GM19438 (cell line): ENCODE data around the gene ALDH1L1.

Experiments used
- ATAC-seq: cut with Tn5 transposase; IDR thresholded peaks from one replicate; pipeline ENCODE4 v1.9.1; 2021; ENCODE audit warnings: low read depth; ENCODE audit not compliant: unreplicated experiment

ALDH1L1 gene

DNA sequence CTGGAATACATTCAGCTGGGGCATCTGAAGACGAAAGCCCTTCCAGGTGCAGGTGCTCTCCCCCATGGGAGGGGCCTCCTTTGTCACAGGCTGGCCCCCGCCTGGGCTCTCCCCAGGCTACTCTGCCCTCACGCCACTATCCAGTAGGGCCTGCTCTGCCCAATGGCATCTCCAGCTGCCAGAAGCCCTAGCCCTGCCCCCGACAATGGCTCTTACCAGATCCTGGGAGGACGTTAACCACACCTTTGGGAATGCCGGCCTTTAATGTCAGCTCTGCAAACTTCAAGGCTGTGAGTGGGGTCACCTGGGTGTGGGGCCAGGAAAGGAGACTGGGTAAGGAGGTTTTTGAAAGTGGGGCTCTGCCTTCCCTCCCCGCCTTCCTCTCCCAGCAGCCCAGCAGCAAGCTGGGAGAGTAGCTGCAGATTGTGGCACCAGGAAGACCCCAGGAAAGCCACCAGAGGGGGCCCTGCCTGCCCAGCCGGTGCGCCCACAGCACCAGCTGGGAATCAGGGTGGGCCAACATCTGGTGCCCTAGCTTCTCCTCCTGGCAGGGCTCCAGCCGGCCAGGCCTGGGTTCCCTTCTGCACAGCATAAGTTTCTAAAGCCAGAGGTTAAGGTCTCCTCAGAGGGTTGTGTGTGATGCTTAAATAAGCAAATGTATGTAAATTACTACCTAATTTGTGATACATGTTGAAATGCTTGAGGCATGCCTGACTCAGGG is 56.1 kb downstream of the ALDH1L1 start:
- ATAC-seq: no peak

DNA sequence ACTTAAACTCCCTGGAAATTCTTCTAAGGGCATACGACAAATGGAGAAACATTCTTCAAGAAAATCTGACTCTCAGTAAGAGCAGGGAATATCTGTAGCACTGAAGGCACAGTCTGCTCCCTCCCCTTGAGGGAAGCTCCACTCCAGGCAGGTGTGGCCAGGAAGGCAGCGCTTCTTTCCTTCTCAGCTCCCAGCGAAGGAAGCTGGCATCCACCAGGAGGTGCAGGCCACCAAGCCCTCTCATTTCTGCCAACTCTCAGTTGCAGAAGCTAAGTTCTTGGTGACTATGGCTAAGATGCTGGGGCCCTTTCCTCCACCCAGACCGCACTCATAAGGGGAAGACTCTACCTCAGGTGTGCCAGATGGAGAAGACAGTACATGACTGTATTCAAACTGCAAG is 58.8 kb downstream of the ALDH1L1 start:
- ATAC-seq: no peak

DNA sequence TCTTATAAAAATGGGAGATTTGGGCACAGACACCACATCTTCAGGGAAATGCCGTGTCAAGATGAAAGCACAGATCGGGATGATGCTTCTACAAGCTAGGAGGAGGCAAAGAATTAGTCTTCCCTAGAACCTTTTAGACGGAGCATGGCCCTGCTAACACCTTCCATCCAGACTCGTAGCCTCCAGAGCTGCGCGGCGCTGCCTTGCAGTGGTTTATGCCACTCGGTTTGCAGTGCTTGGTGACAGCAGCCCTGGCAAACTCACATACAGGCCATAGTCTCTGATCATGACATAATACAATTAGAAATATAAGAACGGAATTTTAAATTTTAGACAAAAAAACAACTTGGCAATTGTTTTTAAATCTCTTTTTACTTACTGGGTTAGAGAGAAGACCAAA is 59.3 kb downstream of the ALDH1L1 start:
- ATAC-seq: no peak

DNA sequence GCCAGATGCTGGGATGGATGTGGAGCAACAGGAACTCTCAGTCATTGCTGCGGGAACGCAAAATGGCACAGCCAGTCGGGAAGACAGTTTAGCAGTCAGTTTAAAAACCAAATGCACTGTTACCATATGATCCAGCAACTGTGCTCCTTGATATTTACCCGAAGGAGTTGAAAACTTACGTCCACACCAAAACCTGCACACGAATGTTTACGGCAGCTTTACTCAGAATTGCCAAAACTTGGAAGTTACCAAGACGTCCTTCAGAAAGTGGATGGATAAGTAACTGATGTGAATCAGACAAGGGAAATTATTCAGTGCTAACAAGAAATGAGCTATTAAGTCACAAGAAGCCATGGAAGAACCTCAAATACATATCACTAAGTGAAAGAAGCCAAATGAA is 60.4 kb downstream of the ALDH1L1 start:
- ATAC-seq: no peak

DNA sequence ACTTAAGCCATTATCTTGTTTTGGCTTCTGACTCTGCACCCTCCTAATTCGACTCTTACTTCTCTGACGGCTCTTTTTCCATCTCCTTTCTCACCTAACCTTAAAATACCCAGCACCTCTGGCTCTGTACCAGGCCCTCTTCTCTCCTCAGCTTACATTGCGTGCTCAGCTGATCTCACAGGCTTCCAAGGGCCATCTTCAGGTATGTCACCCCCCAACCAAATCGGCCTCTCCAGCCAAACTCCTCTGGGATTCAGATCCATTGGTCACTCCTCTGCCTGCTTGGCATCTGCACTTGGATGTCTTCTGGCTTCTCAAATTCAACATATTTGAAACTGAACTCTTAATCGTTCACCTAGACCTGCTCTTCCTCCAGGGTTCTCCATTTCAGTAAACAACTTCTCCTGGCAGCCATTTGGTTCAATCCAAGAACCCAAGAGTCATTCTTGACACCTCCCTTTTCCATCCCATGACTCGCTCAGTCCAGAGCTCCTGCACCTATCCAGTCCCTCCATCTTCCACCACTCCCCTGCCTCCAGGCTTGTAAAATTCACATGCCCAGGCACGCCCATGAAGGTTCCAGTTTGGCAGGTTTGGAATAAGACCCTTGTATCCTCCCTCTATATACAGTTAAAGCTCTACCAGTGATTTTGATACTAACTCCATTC is 61.2 kb downstream of the ALDH1L1 start:
- ATAC-seq: no peak

DNA sequence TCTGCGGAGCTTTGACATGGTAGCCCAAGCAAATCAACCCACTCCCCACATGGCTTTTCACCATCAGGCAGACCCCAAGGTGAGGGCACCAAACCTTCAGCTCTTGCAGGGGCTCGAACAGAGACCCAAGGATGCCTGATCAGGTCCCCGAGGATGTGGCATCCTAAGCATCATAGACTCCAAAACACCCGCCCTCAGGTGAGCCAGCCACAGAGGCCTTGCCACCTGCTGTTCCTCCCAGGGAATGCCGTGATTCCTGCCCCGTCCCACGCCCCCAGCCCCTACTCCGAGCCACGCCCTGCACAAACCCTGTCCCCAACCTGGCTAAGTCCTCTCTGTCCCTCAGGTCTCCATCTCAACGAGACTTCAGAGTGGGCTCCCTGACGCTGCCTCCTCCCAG is 61.8 kb downstream of the ALDH1L1 start:
- no peak for ATAC-seq

DNA sequence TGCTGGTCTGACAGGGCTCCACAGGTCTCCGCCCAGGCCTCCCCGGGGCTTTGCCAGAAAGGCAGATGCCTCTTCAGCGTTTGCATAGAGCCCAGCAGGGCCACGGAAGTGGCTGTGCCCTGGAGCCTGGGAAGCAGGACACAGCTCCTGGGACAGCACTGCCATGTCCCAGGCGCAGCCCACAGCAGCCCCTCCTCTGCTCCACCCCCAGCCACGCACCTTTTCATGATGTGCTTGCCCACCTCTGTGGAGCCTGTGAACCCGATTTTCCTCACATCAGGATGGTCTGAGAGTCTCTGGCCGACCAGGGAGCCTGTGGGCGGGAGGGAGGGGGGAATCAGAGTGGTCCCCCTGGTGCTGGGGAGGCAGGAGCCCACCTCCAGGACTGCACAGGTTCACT is 62.6 kb downstream of the ALDH1L1 start:
- no peak for ATAC-seq

DNA sequence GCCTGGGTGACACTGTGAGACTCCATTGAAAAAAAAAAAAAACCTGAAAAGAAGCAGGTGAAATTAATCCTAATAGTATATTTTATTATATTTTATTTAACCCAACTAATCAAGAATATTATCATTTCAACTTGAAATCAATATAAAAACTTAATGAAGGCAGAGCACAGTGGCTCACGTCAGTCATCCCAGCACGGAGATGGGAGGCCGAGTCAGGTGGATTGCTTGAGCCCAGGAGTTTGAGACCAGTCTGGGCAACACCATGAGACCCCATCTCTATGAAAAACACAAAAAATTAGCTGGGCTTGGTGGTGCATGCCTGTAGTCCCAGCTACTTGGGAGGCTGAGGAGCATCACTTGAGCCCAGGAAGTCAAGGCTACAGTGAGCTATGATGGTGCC is 63.2 kb downstream of the ALDH1L1 start:
- ATAC-seq: no peak

DNA sequence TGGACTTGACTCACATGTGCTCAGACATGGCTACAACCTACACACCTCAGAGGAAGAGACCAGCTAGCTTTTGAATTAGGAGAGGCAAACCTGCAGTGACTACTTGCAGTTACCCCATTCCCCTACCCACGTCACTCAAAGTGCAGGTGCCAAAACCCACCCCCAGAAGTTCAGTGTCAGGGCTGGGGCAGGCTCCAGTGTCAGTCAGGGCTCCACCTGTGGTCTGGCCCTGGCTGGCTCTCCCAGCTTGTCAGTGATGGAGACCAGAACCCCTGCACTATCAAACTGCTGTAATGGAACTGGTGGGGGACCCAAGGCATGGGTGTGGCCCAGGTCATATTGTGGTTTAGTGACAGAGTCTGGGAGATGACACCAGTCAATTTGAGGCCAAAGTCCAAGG is 63.9 kb downstream of the ALDH1L1 start:
- no peak for ATAC-seq

DNA sequence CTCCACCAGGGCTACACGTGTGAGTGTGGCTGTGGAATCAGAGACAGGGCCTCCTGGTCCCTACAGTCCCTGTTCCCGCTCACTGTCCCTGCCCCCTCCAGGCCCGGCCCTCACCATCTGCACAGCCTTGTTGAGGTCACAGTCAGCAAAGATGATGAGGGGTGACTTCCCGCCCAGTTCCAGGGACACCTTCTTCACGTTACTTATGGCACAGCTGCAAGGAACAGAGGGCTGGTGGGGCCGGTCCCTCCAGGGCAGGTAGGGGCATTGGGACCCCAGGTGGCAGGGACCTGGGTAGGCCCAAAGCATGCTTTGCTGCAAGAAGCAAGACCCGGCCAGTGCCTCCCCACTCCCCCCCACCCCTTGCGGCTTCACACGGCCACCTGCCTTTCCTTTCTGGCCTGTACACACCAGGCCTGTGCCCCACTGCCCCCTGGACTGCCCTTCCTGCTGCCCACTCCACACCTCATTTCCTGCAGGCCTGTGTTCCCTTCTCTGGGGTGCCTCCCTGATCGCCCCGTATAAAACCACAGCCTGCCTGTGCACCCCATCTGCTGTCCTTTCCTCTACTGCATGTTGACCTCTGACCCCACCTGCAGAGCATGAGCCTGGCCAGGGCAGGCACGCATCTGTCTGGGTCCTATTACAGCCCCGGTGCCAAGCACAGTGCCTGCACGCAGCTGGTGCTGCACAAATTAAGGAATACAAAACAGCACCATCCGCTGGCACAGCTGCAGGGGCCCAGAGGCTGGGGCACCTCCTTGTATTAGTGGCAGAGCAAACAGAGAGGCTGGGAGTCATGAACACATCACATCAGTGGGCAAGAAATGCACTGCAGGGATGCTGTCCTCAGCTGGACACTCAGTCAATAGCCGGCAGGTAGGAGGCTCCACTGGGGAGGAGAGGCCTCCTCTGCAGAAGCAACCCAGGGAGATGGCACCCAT is 65.7 kb downstream of the ALDH1L1 start:
- no peak for ATAC-seq

DNA sequence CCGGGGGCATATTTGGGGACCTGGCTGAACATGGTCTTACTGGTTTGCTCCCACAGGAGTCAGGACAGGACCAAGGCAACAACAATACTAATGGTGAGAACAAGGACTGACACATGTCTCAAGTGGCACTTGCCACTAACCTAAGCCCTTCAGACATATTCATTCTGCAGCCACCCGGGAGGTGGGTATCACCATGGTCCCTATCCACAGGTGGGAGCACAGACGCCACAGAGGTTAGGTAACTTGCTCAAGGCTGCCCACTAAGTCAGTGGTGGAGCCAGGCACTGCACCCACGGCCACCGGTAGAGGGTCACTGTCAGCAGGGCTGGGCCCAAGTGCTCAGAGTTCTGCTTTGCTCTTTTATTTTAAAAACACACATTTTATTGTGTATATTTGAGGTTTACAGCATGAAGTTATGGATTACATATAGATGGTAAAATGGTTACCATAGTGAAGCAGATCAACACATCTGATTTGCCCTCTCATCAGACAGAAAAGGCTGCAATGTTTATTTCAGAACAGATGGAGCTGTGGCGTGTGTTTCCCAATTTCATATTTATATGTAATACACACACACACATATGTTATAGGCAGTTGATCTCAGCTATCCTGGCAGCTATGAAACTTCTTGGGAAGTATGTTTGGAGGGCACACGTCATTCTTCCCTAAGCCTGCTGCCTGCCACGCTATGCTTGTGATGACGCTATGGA is 66.5 kb downstream of the ALDH1L1 start:
- no peak for ATAC-seq

DNA sequence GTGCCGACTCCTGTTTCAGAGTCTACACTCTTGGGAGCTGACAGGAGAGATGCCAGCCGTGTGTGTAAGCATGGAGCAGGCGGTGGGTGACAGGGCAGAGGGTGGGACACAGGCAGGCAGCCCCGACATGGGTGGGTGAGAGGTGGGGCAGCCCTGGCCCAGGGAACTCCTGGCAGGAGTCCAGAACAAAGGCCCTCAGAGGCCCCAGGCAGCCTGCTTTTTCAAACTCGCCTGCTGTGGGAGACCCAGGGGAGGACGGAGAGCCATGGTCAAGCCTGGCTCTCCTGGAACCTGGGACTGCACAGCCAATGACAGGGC is 67.2 kb downstream of the ALDH1L1 start:
- no peak for ATAC-seq

DNA sequence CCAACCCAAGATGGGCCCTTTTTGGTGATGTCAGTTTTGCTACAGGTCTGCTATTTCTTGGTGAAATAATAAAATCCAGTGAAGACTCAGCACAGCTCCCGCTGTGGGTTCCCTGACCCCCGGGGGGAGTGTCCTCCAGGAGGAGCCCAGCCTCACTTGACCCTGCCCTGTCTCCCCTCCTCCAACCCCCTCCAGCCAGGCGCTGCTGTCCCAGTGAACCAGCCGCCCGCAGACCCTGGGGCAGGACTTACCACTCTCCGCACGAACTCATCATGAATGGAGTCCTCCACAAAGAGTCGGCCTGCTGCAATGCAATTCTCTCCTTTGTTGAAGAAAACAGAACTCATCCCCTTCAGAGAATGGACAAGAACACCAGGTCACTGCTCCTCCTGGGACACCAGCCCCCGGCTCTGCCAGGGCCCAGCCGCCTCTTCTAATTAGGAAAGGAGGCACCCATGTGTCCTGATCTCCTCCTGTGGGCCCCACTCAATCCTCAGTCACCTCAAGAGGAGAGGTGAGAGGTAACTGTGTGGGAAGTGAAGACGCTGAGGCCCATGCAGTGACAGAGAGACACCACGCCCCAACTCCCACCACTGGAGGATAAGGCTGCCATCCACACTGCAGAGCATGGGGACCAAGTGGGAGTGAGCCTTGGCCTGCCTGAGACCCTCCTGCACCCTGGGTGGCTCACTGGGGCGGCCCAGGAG is 67.7 kb downstream of the ALDH1L1 start:
- no peak for ATAC-seq

DNA sequence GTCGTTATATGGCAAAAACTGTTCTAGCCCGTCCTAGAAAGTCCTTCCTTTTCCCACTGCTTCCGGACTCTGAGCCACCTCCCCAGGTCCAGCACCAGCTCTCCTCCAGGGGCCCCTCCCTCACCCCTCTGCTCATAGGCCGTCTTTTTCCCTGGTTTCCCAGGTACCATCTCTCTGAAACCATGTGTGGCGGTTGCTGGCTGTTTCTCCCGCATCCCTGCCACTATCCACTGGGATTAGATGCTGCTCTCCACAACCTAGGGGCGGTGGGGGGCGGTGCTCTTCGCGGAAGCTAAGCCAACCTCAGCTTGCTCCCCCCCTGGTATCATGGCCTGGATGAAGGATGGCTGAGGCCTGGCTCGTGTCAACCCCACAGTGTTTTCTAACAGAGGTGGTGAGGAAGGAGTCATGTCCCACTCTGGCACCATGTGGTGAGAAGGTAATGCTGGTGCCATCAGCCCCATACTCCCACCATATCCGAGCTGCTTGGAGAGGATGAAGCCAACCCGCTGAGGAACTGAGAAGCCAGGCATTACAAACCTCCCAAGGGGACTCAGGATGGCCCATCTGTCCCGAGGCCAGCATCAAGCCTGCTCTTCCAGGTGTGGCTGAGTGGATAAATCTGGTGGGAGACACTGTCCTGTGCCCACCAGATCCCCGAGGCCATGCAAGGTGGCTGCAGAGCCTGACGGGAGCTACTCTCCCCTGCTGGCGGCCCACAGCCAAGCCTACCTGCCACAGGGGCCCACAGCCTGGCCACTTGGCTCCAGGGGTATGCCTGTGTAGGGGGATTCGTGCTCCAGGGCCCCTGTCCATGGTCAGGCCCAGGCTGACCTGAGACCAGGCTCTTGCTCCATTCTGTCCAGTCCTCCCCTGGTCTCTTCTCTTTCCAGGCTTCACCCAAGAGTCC is 68.6 kb downstream of the ALDH1L1 start:
- no peak for ATAC-seq

DNA sequence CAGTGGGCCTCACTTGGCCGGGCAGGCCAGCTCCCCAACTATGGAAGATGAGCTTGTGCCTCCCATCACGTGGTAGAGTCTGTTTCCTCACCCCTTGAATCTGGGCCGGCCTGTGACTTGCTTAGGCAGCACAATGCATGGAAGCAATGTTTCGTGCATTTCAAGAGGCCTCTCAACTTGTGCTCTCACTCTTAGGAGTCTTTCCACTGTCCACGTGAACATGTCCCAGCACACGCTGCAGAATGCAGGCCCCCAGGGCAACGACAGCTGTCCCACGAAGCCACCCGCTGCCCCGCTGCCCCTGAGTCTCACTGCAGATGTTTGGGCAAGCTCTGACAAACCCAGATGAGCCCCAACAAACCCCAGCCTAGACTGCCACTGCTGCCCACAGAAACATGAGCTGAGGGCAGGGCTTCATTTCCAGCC is 69.2 kb downstream of the ALDH1L1 start:
- no peak for ATAC-seq

DNA sequence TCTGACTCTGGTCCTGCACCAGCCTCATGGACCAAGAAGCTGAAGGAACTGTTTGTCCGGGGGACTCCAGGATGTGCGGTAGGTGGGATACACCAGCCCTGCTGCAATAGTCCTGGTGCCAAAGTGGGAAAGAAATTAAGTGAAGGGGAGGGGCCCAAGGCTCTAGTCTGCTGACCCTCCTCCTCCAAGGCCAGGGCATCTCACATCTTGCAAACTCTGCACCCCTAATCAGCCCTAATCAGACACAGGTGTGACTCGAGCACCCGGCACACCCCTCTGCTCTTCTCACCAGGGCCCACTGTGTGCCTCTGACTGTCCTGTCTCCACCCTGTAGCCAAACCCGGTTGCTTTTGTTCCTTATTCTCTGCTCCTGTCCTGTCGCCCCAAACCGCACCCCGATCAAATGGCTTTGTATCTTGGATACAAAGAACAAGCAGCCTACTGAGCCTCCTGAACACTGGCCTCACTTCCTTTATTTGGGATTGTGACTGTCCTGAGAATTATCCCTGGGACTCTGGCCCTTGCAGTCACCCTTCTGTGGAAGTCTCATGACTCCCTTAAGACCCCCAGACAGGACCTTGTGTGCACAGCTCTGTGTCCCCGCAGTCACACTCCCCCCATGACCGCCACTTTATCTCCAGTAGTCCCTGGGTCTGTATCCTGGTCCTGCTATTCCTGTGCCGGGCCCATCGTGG is 69.8 kb downstream of the ALDH1L1 start:
- ATAC-seq: no peak

DNA sequence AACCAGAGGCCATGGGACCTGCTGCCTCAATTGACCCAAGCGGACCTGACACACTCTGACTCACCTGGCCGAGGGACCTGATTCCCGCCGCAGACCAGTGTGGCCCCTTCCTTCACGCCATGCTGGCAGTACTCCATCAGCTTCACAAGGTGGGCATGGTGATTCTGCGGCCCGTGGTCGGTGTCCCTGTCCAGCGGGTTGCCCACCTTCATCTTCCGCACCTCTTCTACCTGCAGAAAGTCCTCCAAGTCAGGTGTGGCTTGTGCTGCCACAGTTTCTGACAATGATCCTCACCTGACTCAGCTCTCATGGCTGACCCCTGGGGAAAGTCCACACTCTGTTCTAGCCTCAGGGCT is 70.5 kb downstream of the ALDH1L1 start:
- ATAC-seq: no peak

DNA sequence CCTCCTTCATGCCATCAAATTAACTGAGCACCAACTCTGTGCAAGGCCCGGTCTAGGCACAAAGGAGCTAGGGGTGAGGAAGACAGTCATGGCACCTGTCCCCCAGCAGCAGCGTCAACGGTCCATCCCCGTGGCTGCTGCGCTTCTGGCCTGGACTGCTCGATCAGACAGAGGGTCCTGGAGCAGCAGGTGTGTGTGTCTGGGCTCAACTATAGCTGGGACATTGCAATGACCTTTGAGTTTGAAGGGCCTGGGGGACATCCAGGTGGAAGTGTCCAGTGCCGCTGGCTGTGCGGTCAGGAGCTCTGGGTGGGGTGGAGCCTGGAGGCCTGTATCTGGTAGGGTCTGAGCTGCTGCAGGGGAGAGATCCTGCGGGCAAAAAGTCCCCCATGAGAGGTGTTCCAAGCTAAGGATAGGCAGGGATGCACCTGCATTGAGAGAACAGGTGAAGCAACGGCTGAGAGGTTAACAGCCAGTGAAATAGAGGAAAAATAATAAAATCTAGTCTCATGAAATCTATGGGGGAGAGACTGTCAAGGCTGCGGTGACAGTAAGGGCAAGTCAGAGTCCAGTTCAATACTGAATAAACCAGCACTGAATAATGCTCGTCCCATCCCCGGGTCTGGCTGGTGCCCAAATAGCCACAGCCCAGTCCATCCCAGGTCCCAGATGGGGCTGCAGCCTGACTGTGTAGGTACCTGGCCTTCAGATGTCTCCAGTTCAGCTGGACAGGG is 71.1 kb downstream of the ALDH1L1 start:
- ATAC-seq: no peak
